ENCODE measurements around the gene CBR3. TPM values are rescaled to one million over a fixed set of nuclear protein-coding genes. Genes with fewer than 3 reads are reported as not detected.
A peak's percentile ranks its signal among the peaks of the same experiment; 100 is the strongest.
"Not testable (repeated sequence)": the region's sequence is repeated elsewhere in the genome, so short reads cannot be mapped to it uniquely, and the experiment has no call there.

CBR3 gene
- total RNA-seq, 1 experiment from 2014 or later, result not detected

DNA sequence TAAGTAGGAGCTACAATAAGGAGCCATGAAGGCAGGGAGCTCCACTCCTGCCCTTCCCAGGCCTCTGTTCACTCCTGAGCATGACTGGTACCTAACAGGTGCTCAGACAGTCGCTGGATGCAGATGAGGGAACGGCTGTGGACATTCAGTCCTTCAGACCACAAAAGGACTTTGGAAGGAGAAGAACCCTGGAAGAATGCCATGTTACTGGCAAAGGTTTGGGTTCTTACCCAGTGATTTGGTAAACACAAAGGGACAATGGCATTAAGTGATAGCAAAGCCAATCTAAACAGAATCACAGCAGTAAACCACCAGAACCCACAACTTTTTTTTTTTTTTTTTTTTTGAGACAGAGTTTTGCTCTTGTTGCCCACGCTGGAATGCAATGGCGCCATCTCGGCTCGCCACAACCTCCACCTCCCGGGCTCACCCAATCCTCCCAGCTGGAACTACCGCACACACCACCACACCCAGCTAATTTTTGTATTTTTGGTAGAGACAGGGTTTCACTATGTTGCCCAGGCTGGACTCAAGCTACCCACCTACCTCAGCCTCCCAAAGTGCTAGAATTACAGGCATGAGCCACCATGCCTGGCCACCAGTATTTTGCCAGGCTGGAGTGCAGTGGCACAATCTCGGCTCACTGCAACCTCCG is 7.5 kb upstream of the CBR3 start:
- Histone ChIP-seq H3K36me3 (ENCODE audit: control insufficient read depth, insufficient read depth, low read length) (no peaks in the 10 kb centered on the region), H3K4me3 (ENCODE audit: low read depth, low read length) (no peak overlapping the region), H3K9me3 (no peaks in the 10 kb centered on the region), H3K4me1 (no peaks in the 10 kb centered on the region), H3K27me3 (replicated peaks; ENCODE audit: control insufficient read depth, insufficient read depth, low read length) (no peaks in the 10 kb centered on the region)
- POLR2A ChIA-PET, result no interaction called here
- TF ChIP-seq, protein P1, sequence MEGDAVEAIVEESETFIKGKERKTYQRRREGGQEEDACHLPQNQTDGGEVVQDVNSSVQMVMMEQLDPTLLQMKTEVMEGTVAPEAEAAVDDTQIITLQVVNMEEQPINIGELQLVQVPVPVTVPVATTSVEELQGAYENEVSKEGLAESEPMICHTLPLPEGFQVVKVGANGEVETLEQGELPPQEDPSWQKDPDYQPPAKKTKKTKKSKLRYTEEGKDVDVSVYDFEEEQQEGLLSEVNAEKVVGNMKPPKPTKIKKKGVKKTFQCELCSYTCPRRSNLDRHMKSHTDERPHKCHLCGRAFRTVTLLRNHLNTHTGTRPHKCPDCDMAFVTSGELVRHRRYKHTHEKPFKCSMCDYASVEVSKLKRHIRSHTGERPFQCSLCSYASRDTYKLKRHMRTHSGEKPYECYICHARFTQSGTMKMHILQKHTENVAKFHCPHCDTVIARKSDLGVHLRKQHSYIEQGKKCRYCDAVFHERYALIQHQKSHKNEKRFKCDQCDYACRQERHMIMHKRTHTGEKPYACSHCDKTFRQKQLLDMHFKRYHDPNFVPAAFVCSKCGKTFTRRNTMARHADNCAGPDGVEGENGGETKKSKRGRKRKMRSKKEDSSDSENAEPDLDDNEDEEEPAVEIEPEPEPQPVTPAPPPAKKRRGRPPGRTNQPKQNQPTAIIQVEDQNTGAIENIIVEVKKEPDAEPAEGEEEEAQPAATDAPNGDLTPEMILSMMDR (IDR thresholded peaks at IDR 0.05; ENCODE audit: insufficient read depth in 1 of 2, low read depth in 1 of 2, low read length in 1 of 2, severe bottlenecking in 1 of 2, unreplicated experiment in 1 of 2), result no peak
- CTCF ChIA-PET, result interaction anchor here (0.7 kb wide), 1 partner anchor 461 kb away, joined by 3 read pairs; no protein-coding TSS in a partner anchor
- BruUV-seq (replicated peaks), result no TSS peak
- Mint-ChIP-seq H3K27me3 (ENCODE audit: insufficient read depth, unreplicated experiment) (peaks cover 3% of the 10 kb centered on the region), H3K9me3 (ENCODE audit: unreplicated experiment) (no peaks in the 10 kb centered on the region), H3K27ac (ENCODE audit: unreplicated experiment) (no peak overlapping the region), H3K4me3 (ENCODE audit: unreplicated experiment) (no peak overlapping the region), H3K36me3 (ENCODE audit: insufficient read depth, unreplicated experiment) (no peaks in the 10 kb centered on the region), H3K4me1 (ENCODE audit: low read depth, unreplicated experiment) (peaks cover 9% of the 10 kb centered on the region)
- no peak for DNase-seq
- intact Hi-C loops (cut with micrococcal nuclease; ENCODE audit: unreplicated experiment), result no loop called here

DNA sequence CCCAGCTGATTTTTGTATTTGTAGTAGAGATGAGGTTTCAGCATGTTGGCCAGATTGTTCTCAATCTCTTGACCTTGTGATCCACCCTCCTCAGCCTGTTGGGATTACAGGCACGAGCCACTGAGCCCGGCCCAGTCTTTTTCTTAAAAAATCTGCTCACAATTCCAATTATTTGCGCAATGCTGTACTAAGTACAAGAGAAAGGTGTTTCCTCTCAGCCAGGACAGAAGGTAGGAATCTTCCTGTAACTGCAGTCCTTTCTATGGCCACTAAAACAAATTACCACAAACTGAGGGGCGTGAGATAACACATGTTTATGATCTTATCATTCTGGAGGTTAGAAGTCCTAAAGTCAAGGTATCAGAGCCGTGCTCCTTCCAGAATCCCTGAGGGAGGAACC is 6.9 kb upstream of the CBR3 start:
- TF ChIP-seq, protein P1 (IDR thresholded peaks at IDR 0.05; ENCODE audit: insufficient read depth in 1 of 2, low read depth in 1 of 2, low read length in 1 of 2, severe bottlenecking in 1 of 2, unreplicated experiment in 1 of 2), result peak in 1 of 2 experiments; percentile 12
- no peak for DNase-seq
- Mint-ChIP-seq H3K36me3 (ENCODE audit: insufficient read depth, unreplicated experiment) (no peaks in the 10 kb centered on the region), H3K27ac (ENCODE audit: unreplicated experiment) (no peak overlapping the region), H3K9me3 (ENCODE audit: unreplicated experiment) (no peaks in the 10 kb centered on the region), H3K27me3 (ENCODE audit: insufficient read depth, unreplicated experiment) (peaks cover 3% of the 10 kb centered on the region), H3K4me1 (ENCODE audit: low read depth, unreplicated experiment) (peaks cover 9% of the 10 kb centered on the region), H3K4me3 (ENCODE audit: unreplicated experiment) (no peak overlapping the region)
- POLR2A ChIA-PET, result no interaction called here
- Histone ChIP-seq H3K36me3 (ENCODE audit: control insufficient read depth, insufficient read depth, low read length) (no peaks in the 10 kb centered on the region), H3K9me3 (no peaks in the 10 kb centered on the region), H3K4me1 (no peaks in the 10 kb centered on the region), H3K4me3 (ENCODE audit: low read depth, low read length) (no peak overlapping the region), H3K27me3 (replicated peaks; ENCODE audit: control insufficient read depth, insufficient read depth, low read length) (no peaks in the 10 kb centered on the region)
- CTCF ChIA-PET, result interaction anchor here (0.7 kb wide), 1 partner anchor 462 kb away, joined by 3 read pairs; no protein-coding TSS in a partner anchor
- intact Hi-C loops (cut with micrococcal nuclease; ENCODE audit: unreplicated experiment), result no loop called here
- BruUV-seq (replicated peaks), result no TSS peak

DNA sequence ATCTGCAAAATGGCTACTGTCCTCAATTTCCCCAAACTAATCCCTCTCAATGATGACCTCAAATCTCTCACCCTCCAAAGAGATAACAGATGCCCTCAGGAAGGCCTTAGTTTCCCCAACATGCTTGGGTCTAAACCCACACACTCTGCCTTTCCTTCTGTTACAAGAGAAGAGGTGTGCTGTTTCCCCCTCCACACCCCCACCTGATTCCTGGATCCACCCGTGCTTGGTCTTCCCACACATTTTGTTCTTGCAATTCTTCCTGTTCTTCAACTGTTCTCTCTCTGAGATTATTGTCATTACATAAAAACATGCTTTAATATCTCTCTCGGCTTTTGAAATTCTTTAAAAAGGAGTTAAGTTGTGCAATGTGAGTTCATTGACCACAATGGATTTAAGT is 5.7 kb upstream of the CBR3 start:
- intact Hi-C loops (cut with micrococcal nuclease; ENCODE audit: unreplicated experiment), result no loop called here
- ChIA-PET POLR2A (no interaction called here), CTCF (no interaction called here)
- H3K9me3 ChIP-seq, result no peaks in the 10 kb centered on the region
- H3K27me3 Mint-ChIP-seq (ENCODE audit: insufficient read depth, unreplicated experiment), result peaks cover 3% of the 10 kb centered on the region
- H3K27me3 ChIP-seq (replicated peaks; ENCODE audit: control insufficient read depth, insufficient read depth, low read length), result no peaks in the 10 kb centered on the region
- TF ChIP-seq, protein P1 (IDR thresholded peaks at IDR 0.05; ENCODE audit: insufficient read depth in 1 of 2, low read depth in 1 of 2, low read length in 1 of 2, severe bottlenecking in 1 of 2, unreplicated experiment in 1 of 2), result no peak
- no peak overlapping the region for H3K27ac Mint-ChIP-seq (ENCODE audit: unreplicated experiment)
- H3K4me3 ChIP-seq (ENCODE audit: low read depth, low read length), result no peak overlapping the region
- no TSS peak for BruUV-seq (replicated peaks)
- no peaks in the 10 kb centered on the region for H3K36me3 ChIP-seq (ENCODE audit: control insufficient read depth, insufficient read depth, low read length)
- peaks cover 3% of the 10 kb centered on the region for H3K4me1 ChIP-seq
- peak overlapping the region; percentile 13 for H3K4me3 Mint-ChIP-seq (ENCODE audit: unreplicated experiment)
- H3K4me1 Mint-ChIP-seq (ENCODE audit: low read depth, unreplicated experiment), result peaks cover 9% of the 10 kb centered on the region
- DNase-seq, result no peak
- H3K9me3 Mint-ChIP-seq (ENCODE audit: unreplicated experiment), result no peaks in the 10 kb centered on the region
- no peaks in the 10 kb centered on the region for H3K36me3 Mint-ChIP-seq (ENCODE audit: insufficient read depth, unreplicated experiment)

DNA sequence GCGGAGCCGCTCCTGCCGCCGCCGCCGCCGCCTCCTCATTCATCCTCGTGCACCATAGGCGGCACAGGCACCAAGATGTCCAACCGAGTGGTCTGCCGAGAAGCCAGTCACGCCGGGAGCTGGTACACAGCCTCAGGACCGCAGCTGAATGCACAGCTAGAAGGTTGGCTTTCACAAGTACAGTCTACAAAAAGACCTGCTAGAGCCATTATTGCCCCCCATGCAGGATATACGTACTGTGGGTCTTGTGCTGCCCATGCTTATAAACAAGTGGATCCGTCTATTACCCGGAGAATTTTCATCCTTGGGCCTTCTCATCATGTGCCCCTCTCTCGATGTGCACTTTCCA is 4.5 kb upstream of the CBR3 start:
- H3K4me1 ChIP-seq; H3K4me1 Mint-ChIP-seq (ENCODE audit: low read depth, unreplicated experiment); H3K27me3 Mint-ChIP-seq (ENCODE audit: insufficient read depth, unreplicated experiment); DNase-seq; H3K9me3 Mint-ChIP-seq (ENCODE audit: unreplicated experiment); H3K27me3 ChIP-seq (replicated peaks; ENCODE audit: control insufficient read depth, insufficient read depth, low read length); POLR2A ChIA-PET; BruUV-seq (replicated peaks); H3K27ac Mint-ChIP-seq (ENCODE audit: unreplicated experiment); H3K36me3 ChIP-seq (ENCODE audit: control insufficient read depth, insufficient read depth, low read length); H3K9me3 ChIP-seq; intact Hi-C loops (cut with micrococcal nuclease; ENCODE audit: unreplicated experiment); H3K36me3 Mint-ChIP-seq (ENCODE audit: insufficient read depth, unreplicated experiment); CTCF ChIA-PET: not testable (repeated sequence)
- peak overlapping the region; percentile 77 for H3K4me3 Mint-ChIP-seq (ENCODE audit: unreplicated experiment)
- peak overlapping the region; percentile 32 for H3K4me3 ChIP-seq (ENCODE audit: low read depth, low read length)

DNA sequence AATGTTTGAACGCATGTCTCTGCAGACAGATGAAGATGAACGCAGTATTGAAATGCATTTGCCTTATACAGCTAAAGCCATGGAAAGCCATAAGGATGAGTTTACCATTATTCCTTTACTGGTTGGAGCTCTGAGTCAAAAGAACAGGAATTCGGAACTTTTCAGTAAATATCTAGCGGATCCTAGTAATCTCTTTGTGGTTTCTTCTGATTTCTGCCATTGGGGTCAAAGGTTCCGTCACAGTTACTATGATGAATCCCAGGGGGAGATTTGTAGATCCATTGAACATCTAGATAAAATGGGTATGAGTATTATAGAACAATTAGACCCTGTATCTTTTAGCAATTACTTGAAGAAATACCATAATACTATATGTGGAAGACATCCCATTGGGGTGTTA is 4.0 kb upstream of the CBR3 start:
- intact Hi-C loops (cut with micrococcal nuclease; ENCODE audit: unreplicated experiment); POLR2A ChIA-PET; H3K4me1 Mint-ChIP-seq (ENCODE audit: low read depth, unreplicated experiment); DNase-seq; H3K4me3 ChIP-seq (ENCODE audit: low read depth, low read length); H3K27me3 Mint-ChIP-seq (ENCODE audit: insufficient read depth, unreplicated experiment); H3K36me3 Mint-ChIP-seq (ENCODE audit: insufficient read depth, unreplicated experiment); H3K9me3 Mint-ChIP-seq (ENCODE audit: unreplicated experiment); H3K27me3 ChIP-seq (replicated peaks; ENCODE audit: control insufficient read depth, insufficient read depth, low read length); H3K4me1 ChIP-seq; BruUV-seq (replicated peaks); H3K9me3 ChIP-seq; CTCF ChIA-PET; H3K27ac Mint-ChIP-seq (ENCODE audit: unreplicated experiment); H3K36me3 ChIP-seq (ENCODE audit: control insufficient read depth, insufficient read depth, low read length): not testable (repeated sequence)
- peak overlapping the region; percentile 77 for H3K4me3 Mint-ChIP-seq (ENCODE audit: unreplicated experiment)
